SK-N-SH treated with all-trans-retinoic acid at 6 μM for 48 hours (cell line): ENCODE results near the gene EVI5.
"Not testable (repeated sequence)": the region's sequence is repeated elsewhere in the genome, so short reads cannot be mapped to it uniquely, and the experiment has no call there.

Experiments
- ATAC-seq: fragments of 200-7000 bp; cut with Tn5 transposase; 3 replicates; pipeline ENCODE4 v1.9.1; 2020; ENCODE audit warnings: mild to moderate bottlenecking, moderate library complexity
- ARNTL ChIP-seq: fragments of 450-650 bp; formaldehyde crosslinking; IDR thresholded peaks from 2 replicates; pipeline ENCODE4 v1.5.0; 2020; ENCODE audit warnings: low read depth, mild to moderate bottlenecking, moderate library complexity, borderline replicate concordance
- ESRRG ChIP-seq: fragments of 250-450 bp; sonication (Bioruptor Pico); IDR thresholded peaks from 2 replicates; pipeline ENCODE4 v1.6.1; 2021; ENCODE audit warnings: mild to moderate bottlenecking
- OSR1 ChIP-seq: fragments of 250-450 bp; sonication (Bioruptor Pico); IDR thresholded peaks from 2 replicates; pipeline ENCODE4 v1.8.0; 2022; ENCODE audit warnings: moderate library complexity, mild to moderate bottlenecking, inconsistent platforms
- PPARA ChIP-seq: fragments of 250-450 bp; sonication (Bioruptor Pico); IDR thresholded peaks from 2 replicates; pipeline ENCODE4 v1.5.0; 2020; ENCODE audit warnings: mild to moderate bottlenecking, borderline replicate concordance
- RARB ChIP-seq: fragments of 250-450 bp; sonication (Bioruptor Pico); IDR thresholded peaks from 2 replicates; pipeline ENCODE4 v1.8.0; 2021; ENCODE audit warnings: mild to moderate bottlenecking, moderate library complexity
- SNAI2 ChIP-seq: fragments of 250-450 bp; sonication (Bioruptor Pico); IDR thresholded peaks from 2 replicates; pipeline ENCODE4 v1.5.0; 2020; ENCODE audit warnings: mild to moderate bottlenecking, moderate library complexity
- TCF4 ChIP-seq: fragments of 250-450 bp; sonication (Bioruptor Pico); IDR thresholded peaks from 2 replicates; pipeline ENCODE4 v1.8.0; 2021; ENCODE audit warnings: mild to moderate bottlenecking, moderate library complexity, borderline replicate concordance
- ZC3H10 ChIP-seq: fragments of 250-450 bp; sonication (Bioruptor Pico); IDR thresholded peaks from 2 replicates; pipeline ENCODE4 v1.5.1; 2021; ENCODE audit warnings: mild to moderate bottlenecking, moderate library complexity
- ZFP3 ChIP-seq: fragments of 250-450 bp; sonication (Bioruptor Pico); IDR thresholded peaks from 2 replicates; pipeline ENCODE4 v1.5.0; 2020; ENCODE audit warnings: mild to moderate bottlenecking, moderate library complexity
- ZFP30 ChIP-seq: fragments of 450-650 bp; formaldehyde crosslinking; IDR thresholded peaks from 2 replicates; pipeline ENCODE4 v1.5.0; 2022; ENCODE audit warnings: mild to moderate bottlenecking, moderate library complexity
- ZNF565 ChIP-seq: fragments of 450-650 bp; formaldehyde crosslinking; conservative IDR thresholded peaks from 2 replicates; pipeline ENCODE4 v1.5.0; 2020; ENCODE audit warnings: low read depth, mild to moderate bottlenecking, moderate library complexity
- TF ChIP-seq, protein P1 (sequence below): fragments of 250-450 bp; sonication (Bioruptor Pico); IDR thresholded peaks from 2 replicates; pipeline ENCODE4 v1.5.0; 2020; ENCODE audit warnings: mild to moderate bottlenecking, moderate library complexity
- TF ChIP-seq, protein P2 (sequence below): fragments of 250-450 bp; sonication (Bioruptor Pico); IDR thresholded peaks from 2 replicates; pipeline ENCODE4 v1.8.0; 2020; ENCODE audit warnings: mild to moderate bottlenecking, moderate library complexity, borderline replicate concordance
- TF ChIP-seq, protein P3 (sequence below): fragments of 250-450 bp; sonication (Bioruptor Pico); IDR thresholded peaks from 2 replicates; pipeline ENCODE4 v1.8.0; 2021; ENCODE audit warnings: low read depth, mild to moderate bottlenecking, moderate library complexity, borderline replicate concordance
- TF ChIP-seq, protein P4 (sequence below): fragments of 250-450 bp; sonication (Bioruptor Pico); IDR thresholded peaks from 2 replicates; pipeline ENCODE4 v1.5.1; 2020; ENCODE audit warnings: low read depth, mild to moderate bottlenecking, moderate library complexity

EVI5 gene

DNA sequence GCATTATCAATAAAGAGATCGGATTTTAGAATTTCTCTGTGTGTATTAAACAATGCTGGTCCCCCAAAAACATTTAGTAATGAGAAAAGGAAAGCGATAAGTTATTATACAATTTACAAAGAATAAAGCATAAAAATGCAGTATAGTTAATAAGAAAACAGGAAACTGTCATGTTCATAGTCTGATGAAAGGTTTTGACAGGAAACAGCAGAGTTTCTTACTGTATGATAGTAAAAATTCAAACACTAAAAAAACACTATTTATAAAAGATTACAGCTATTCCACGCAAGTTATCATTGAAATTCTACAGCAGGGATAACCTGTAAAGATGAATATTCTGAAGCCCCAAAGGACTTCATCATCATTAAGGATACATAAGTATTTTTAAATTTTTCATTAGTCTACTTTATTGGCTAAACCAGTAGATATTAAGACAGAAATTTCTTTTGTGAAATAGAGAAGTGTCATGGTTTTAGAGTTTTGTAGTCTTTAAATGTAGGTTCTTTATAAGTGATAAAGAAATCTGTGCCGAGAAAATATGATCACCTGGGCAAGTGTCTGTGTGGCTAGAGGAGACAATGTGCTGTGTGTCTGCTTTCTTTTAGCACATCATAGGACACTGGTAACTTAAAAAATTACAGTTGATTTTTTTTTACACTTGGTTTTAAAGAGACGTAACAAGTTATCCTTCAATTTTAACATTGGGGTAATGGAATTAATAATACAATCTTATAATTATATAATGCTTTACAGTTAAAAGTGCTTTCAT, 248.5 kb downstream of the EVI5 start:
- no peak for ATAC-seq
- TF ChIP-seq SNAI2 (CRISPR knock-in tag) (no peak), TCF4 (CRISPR knock-in tag) (no peak), OSR1 (CRISPR knock-in tag) (no peak), ZNF565 (CRISPR knock-in tag) (no peak)
- TF ChIP-seq, protein P1, sequence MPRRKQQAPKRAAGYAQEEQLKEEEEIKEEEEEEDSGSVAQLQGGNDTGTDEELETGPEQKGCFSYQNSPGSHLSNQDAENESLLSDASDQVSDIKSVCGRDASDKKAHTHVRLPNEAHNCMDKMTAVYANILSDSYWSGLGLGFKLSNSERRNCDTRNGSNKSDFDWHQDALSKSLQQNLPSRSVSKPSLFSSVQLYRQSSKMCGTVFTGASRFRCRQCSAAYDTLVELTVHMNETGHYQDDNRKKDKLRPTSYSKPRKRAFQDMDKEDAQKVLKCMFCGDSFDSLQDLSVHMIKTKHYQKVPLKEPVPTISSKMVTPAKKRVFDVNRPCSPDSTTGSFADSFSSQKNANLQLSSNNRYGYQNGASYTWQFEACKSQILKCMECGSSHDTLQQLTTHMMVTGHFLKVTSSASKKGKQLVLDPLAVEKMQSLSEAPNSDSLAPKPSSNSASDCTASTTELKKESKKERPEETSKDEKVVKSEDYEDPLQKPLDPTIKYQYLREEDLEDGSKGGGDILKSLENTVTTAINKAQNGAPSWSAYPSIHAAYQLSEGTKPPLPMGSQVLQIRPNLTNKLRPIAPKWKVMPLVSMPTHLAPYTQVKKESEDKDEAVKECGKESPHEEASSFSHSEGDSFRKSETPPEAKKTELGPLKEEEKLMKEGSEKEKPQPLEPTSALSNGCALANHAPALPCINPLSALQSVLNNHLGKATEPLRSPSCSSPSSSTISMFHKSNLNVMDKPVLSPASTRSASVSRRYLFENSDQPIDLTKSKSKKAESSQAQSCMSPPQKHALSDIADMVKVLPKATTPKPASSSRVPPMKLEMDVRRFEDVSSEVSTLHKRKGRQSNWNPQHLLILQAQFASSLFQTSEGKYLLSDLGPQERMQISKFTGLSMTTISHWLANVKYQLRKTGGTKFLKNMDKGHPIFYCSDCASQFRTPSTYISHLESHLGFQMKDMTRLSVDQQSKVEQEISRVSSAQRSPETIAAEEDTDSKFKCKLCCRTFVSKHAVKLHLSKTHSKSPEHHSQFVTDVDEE, result no peak
- TF ChIP-seq, protein P2, sequence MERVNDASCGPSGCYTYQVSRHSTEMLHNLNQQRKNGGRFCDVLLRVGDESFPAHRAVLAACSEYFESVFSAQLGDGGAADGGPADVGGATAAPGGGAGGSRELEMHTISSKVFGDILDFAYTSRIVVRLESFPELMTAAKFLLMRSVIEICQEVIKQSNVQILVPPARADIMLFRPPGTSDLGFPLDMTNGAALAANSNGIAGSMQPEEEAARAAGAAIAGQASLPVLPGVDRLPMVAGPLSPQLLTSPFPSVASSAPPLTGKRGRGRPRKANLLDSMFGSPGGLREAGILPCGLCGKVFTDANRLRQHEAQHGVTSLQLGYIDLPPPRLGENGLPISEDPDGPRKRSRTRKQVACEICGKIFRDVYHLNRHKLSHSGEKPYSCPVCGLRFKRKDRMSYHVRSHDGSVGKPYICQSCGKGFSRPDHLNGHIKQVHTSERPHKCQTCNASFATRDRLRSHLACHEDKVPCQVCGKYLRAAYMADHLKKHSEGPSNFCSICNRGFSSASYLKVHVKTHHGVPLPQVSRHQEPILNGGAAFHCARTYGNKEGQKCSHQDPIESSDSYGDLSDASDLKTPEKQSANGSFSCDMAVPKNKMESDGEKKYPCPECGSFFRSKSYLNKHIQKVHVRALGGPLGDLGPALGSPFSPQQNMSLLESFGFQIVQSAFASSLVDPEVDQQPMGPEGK (CRISPR knock-in tag), result no peak

DNA sequence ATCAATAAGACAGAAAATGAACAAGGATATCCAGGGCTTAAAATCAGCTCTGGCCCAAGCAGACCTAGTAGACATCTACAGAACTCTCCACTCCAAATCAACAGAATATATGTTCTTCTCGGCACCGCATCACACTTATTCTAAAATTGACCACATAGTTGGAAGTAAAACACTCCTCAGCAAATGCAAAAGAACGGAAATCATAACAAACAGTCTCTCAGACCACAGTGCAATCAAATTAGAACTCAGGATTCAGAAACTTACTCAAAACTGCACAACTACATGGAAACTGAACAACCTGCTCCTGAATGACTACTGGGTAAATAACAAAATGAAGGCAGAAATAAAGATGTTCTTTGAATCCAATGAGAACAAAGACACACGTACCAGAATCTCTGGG, 252.5 kb downstream of the EVI5 start:
- ATAC-seq, result not testable (repeated sequence)

DNA sequence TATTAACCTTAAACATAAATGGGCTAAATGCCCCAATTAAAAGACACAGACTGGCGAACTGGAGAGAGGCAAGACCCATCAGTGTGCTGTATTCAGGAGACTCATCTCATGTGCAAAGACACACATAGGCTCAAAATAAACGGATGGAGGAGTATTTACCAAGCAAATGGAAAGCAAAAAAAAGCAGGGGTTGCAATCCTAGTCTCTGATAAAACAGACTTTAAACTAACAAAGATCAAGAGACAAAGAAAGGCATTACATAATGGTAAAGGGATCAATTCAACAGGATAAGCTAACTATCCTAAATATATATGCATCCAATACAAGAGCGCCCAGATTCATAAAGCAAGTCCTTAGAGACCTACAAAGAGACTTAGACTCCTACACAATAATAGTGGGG, 253.0 kb downstream of the EVI5 start:
- ATAC-seq, result not testable (repeated sequence)

DNA sequence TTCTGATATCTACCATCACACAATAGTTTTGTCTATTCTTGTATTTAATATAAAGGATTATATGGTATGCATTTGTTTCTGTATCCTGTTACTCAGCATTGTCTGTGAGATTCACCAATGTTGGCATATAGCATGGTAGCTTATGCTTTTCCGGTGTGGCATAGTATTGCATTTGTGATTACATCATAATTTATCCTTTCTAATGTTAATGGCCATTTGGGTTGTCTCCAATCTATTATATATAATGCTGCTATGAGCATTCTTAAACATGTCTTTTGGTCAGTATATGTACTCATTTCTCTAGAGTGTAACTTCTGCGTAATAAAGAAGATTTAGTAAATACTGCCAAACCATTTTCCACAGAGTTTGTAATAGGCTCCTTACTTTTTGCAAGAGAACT, 257.2 kb downstream of the EVI5 start:
- TF ChIP-seq, protein P1, result no peak
- TF ChIP-seq ARNTL (CRISPR knock-in tag), result no peak
- TF ChIP-seq OSR1 (CRISPR knock-in tag), result no peak
- ATAC-seq, result no peak

DNA sequence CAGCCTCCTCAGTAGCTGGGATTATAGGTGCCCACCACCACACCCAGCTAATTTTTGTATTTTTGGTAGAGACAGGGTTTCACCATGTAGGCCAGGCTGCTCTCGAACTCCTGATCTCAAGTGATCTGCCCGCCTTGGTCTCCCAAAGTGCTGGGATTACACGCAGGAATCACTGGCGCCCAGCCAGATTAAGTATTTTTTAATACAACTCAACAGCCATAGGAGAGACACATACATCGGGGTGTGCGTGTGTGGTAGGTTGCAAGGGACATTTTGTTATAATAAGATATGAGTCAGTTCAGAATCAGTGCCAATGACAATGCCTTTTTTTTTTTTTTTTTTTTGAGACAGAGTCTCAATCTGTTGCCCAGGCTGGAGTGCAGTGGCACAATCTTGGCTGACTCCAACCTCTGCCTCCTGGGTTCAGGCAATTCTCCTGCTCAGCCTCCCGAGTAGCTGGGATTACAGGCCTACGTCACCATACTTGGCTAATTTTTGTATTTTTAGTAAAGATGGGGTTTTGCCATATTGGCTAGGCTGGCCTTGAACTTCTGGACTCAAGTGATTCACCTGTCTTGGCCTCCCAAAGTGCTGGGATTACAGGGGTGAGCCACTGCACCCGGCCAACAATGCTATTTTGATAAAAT, 259.8 kb downstream of the EVI5 start:
- not testable (repeated sequence) for ATAC-seq

DNA sequence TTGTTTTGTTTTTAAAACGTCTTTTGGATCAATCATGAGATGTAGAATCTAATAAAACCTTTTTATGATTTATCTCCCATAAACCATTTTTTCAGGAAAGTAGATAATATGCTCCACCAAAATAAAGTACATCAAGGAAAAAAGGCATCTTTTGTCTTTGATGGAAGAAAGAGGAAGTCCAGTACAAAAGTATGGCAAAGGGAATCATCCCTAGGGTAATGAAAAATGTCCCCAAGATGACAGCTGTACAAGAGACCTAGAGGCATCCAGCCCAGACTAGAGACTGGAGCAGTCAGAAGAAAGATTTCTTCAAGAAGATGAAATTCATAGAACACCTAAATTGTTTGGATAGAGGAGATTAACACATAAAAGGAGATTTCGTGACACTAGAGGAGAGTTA, 265.9 kb downstream of the EVI5 start:
- no peak for ATAC-seq
- TF ChIP-seq, protein P3, sequence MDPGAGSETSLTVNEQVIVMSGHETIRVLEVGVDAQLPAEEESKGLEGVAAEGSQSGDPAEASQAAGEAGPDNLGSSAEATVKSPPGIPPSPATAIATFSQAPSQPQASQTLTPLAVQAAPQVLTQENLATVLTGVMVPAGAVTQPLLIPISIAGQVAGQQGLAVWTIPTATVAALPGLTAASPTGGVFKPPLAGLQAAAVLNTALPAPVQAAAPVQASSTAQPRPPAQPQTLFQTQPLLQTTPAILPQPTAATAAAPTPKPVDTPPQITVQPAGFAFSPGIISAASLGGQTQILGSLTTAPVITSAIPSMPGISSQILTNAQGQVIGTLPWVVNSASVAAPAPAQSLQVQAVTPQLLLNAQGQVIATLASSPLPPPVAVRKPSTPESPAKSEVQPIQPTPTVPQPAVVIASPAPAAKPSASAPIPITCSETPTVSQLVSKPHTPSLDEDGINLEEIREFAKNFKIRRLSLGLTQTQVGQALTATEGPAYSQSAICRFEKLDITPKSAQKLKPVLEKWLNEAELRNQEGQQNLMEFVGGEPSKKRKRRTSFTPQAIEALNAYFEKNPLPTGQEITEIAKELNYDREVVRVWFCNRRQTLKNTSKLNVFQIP (CRISPR knock-in tag), result no peak
- TF ChIP-seq ZC3H10 (CRISPR knock-in tag), result no peak
- TF ChIP-seq PPARA, result no peak
- TF ChIP-seq OSR1 (CRISPR knock-in tag), result no peak

DNA sequence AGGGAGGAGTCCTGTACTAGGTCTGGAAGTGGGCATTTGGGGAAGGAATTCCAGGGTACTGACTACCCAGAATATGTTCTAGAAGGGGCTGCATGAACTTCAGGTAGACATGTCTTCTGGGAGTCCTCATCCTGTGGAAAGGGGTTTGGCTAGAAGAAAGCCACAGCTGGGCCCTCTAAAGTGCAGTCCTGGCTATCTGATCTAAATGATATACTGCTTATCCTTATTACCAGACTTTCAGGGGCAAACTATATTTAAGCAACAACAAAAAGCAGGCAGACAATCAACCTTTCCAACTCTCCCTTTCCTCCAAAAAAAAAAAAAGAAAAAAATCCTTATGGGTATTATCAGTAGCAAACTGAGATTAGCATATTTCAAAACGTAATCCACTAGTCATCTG, 268.3 kb downstream of the EVI5 start:
- no peak for ATAC-seq
- TF ChIP-seq, protein P4, sequence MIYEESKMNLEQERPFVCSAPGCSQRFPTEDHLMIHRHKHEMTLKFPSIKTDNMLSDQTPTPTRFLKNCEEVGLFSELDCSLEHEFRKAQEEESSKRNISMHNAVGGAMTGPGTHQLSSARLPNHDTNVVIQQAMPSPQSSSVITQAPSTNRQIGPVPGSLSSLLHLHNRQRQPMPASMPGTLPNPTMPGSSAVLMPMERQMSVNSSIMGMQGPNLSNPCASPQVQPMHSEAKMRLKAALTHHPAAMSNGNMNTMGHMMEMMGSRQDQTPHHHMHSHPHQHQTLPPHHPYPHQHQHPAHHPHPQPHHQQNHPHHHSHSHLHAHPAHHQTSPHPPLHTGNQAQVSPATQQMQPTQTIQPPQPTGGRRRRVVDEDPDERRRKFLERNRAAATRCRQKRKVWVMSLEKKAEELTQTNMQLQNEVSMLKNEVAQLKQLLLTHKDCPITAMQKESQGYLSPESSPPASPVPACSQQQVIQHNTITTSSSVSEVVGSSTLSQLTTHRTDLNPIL (CRISPR knock-in tag), result no peak
- TF ChIP-seq RARB (no peak), ZFP3 (CRISPR knock-in tag) (no peak), ESRRG (CRISPR knock-in tag) (no peak), ZFP30 (CRISPR knock-in tag) (no peak), ZC3H10 (CRISPR knock-in tag) (no peak)
